Glomerular visceral epithelial cell (primary cell): ENCODE measurements around the gene SIRPA.

Experiments
- DNase-seq: peaks from one replicate; pipeline ENCODE4 v3.0.0-alpha.2; 2016; ENCODE audit errors: extremely low spot score

Gene SIRPA

DNA sequence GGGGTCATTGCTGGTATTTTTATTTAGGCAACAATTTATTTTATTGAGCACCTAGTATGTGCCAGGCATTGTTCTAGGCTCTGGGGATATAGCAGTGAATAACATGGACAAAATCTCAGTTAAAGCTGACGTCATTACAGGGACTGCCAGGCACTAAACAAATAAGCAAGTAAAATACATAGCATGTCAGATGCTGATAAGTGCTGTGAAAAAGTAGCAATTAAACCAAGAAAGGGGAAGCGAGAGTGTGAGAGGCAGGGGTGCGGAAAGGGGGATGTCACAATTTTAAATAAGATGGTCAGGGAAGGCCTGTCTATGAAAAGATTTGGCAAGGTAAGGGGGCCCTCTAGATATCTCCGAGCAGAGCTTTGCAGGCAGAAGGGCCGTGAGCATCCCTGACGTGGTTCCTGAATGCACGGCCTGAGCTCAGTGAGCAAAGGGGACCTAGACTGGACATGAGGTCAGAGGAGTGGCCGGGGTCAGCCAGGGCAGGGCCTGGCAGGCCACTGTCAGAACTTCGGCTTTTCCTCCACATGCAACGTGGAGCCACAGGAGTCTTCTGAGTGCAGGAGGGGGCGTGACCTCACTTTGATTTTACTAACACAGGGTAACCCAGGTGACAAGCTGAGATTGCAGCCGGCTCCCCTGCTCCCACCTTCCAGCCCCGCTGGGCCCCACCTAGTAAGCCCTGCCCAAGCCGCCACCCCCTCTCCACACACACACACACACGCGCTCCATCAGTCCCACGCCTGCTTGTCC lies 24.2 kb upstream of the SIRPA start:
- no peak for DNase-seq

DNA sequence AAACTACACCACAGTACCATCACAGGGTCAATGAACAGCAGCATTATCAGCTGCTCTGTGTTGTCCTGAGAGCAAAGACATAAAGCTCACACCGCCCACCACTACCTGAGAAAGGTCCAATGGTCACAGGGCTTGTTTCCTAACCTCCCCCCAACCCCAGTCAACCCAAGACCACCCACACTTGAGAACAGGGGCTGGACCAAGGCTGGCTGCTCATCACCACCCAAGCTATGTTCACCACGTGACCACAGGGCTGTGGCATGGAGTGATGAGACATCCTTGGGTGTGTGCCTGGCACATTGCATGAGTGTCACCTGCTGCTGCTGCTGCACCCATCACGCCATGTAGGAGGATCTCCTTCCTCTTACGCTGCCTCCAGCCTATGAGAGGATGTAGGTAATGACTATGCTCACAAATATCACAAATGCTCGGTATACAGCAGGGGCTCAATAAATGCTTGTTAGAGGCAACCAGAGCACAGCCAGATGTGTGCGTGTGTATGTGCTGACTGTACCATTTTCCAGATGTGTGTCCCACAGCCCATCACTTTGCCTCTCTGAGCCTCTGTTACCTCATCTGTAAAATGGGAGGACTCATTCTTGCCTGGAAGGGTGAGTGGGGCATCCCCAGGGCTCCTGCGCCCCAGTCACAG lies 23.3 kb upstream of the SIRPA start:
- DNase-seq, result peak; percentile 27

DNA sequence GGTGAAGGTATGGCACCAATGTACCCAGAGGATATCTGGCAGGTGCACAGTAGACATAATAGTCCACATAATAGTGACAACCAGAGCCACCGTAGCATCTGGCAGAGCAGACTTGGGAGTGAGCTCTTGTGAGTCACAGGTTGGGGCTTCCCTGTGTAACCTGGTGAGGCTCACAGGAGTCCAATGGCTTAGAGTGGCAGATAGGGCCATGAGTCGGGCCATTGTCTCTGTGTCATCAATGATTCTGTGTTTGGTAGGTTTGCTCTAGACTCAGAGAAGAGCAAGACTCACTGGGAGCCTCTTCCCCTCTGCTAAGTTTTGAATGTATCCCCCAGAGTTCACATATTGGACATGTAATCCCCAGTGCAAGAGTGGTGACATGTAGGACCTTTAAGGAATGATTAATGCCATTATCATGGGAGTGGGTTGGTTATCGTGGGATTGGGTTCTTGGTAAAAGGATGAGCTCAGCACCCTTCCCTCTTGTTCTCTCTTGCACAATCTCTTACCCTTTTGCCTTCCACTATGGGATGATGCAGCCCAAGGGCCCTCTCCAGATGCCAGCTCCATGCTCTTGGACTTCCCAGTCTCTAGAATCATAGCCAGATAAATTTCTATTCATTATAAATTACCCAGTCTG lies 22.6 kb upstream of the SIRPA start:
- DNase-seq, result no peak

DNA sequence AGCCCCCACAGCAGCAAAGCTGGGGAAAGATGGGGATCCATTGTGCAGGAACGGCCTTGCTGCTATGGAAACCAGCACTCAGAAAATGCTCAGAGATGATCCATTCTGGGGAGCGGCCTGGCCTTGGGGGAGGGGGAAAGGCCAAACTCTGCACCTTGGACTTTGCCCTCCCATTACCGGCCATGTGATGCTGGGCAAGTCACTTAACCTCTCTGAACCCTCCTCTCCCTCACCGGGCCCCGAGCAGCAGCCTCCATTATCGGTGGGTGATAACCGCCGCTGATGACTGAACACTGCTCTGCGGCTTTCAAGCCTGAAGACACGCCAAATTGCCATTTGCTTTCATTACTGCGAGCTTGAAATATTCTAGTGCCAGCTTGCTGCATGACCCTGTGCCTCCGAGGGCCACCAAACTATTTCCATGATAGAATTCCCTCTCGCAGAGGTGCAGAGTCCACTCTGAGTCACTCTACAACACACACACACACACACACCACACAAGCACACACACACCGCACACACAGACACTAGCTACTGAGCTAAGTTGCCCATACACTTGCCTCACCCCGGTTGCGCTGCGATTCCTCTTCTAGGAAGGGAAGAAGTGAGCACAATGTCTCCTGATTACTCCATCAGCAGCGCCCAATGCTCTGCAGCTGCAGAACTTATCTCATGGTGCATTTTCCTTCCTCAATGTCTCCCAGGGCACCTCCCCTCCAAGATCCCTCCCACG lies 20.6 kb upstream of the SIRPA start:
- peak; percentile 39 for DNase-seq

DNA sequence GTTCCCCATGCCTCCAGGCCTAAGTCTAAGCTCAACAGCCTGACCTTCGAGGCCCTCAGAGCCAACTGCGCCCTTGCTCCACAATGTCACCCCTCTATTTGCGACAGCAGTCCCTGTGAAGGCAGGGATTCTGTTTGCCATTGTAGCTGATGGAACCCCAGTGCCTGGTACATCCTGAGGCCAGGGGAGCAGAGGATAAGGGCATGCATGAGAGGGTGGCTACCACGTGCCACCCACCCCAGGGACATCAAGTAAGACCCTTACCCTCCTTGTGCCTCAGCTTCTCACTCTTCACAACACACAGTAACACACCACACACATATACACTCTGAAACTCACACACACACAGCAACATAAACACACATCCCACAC lies 20.0 kb upstream of the SIRPA start:
- DNase-seq, result no peak

DNA sequence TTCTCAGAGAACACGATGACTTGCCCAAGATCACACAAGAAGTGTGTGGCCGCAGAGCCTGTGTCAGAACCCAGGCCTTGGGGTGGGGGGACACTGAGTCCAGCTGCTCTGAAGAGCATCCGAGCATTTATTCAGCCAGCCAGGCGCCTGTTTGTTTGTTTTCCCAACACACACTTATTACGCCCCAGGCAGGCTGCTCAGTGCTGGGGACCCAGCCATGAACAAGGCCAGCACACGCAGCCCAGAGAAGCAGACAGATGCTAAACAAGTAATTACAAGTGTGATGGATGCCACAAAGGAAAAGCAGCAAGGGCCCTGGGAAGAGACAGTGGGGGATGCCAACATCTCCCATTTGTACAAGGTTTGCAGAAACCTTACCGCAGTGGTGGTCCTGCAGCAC lies 19.4 kb upstream of the SIRPA start:
- DNase-seq, result no peak

DNA sequence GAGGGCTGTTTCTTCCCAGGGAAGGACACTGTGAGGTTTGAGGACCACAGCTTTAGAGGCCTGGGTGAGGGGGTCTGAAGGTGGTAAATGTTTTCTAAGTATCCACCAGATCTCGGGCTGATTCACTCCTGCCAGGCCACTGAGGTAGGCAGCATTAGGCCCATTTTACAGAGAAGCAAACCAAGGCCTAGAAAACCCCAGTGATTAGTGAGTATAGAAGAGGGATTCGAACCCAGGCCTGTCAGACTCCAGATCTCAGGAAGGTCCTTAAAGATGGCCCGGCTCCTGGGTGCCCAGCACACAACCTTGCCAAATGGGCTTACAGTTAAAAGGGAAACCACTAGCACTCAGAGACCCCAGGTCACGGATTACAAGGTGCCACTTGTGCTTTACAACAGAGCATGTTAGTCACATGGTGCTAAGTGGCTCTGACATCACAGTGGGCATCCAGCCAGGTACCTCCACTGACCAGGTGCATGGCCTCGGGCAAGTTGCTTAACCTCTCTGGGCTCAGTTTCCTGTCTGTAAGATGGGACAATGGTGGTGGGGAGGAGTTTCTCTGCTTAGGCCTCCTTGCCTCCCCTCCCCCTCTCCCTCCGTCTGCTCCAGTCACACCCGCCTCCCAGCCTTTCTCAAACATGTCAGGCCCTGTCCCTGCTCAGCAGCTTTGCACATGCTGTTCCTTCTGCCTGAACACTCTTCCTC lies 18.8 kb upstream of the SIRPA start:
- DNase-seq, result peak; percentile 43

DNA sequence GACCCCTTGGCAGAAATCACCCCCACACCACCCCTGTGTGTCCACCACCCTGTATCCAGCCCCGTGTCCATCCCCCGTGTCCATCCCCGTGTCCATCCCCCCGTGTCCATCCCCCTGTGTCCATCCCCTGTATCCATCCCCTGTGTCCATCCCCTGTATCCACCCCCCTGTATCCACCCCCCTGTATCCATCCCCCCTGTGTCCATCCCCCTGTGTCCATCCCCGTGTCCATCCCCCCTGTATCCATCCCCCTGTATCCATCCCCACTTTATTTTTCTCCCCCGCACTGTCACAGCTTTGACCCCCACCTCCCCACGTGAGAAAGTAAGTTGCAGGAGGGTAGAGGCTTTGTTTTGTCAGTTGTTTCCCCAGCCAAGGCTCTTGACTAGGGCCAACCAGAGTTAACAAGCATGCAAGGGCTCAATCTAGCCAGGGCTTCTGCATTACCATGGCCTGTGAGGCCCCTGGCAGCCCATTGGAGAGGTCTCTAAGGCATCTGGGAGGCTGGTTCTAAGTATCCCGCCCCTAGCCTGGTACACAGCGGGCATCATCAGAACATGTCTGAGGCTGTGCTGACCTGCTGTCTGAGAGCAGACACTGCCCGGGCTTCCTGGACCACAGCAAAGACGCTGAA lies 18.1 kb upstream of the SIRPA start:
- peak; percentile 43 for DNase-seq

DNA sequence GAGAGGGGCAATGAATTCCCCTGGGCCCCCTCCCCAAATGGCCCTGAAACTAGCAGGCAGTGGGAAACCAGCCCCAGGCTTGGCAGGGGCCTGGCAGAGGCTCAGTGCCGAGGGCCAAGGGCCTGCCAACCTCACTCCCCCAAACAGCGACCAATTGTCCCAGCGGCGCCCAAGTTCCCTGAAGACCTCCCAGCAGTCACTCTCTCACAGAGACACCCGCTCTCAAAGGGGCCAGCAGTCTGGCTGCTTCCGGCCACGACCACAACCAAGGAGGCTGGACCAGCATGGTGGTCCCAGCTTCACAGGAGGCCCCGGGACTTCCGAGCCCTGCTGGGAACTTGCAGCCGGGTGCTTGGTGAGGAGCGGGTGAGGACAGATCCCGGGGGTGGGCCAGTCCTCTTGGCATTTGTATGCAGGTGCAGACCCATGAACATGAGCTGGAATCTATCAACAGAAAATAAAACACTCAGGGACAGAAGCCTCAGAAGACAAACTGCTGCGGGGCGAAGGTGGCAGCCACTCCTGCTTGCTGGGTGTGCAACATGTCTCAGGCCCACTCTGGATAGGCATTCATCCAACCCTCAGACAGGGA lies 17.5 kb upstream of the SIRPA start:
- DNase-seq, result no peak

DNA sequence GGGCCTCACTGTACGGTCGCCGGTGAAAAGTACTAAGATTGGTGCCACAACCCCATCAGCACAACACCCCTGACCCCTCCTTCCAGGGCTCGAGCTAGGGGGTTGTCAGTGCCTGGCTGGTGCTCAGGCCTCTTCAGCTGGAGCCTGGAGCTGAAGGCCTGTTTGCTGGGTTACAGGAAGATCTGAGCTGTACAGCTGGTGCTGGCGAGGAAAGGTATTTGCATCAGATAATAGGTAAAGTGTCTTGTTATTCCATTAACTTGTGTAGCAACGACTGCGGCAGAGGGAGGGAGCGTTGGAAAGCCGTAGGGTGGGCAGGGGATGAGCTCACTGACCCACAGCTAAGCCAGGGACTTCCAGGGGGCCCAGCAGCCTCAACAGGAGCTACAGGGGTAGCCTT lies 15.8 kb upstream of the SIRPA start:
- DNase-seq, result no peak

DNA sequence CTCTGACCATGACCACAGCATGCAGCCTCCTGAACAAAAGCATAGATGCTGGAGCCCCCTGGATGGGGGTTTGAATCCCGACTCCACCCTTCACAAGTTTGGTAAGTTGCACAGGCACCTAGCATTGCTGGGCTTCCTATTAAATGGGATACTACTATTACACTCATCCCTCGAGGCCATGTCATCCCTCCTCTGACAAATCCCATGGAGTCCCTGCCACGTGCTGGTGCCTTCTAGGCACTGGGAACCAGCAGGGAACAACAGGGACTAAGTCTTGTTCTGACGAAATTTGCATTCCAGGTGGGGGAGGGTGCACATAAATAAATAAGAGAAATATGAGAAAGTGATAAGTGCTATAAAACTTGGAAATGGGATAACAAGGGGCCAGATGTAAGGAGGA lies 15.3 kb upstream of the SIRPA start:
- DNase-seq, result no peak

DNA sequence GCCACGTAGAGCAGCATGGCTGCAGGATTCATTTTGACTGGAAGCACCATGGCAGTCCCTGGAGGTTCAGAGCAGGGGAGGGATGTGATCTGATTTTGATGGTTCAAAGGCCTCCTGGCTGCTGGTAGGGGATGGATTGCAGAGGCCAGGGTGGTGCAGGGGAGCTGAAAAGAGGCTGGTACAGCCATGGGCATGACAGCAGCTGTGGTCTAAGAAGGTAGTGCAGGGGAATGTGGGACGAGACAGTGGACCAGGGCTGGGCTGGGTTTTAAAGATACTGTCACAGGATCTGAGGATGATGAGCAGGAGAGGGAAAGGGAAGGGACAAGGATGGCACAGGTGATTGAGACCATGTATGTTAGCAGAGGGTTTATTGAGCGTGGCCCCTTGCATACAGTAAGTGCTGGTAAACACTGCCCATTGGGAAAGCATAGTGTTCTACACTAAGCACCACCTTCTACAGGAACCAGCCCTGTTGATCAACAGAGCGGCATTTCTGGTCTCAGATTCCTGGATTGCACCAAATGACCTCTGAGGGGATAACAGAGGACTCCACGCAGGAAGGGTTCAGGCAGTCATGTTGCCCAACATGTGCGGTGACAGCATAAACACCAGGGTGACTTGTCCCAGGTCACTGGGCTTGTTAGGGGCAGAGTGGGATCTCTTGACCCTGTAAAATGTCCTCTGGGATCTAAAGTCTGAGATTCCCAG lies 14.5 kb upstream of the SIRPA start:
- no peak for DNase-seq

DNA sequence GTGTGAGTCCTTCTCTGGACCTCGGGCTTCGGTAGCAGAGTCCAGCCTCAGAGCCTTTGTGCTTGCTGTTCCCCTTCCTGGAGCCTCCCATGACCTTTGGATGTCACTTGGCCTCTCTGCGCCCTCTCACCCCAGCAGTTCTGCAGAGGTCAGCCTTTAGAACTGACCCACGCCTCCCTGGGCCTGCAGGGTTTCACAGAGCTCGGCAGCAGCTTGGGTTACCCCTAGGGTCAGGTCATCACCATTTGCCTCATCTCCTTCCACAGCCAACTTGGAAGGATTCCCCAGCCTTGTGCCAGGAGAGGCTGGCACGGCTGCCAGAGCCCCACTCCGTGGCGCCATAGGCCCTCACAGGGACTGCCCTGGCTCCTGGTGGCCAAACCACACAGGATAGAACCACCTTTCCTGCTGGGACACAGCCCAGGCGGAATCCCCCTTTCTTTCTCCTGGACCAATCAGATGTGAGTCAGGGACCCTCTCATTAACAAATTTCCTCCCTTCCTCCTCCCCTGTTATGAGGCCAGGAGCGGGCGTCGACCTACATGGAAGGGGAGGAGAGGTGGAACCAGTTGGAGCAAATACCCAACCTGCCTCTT lies 13.9 kb upstream of the SIRPA start:
- DNase-seq, result peak; percentile 48

DNA sequence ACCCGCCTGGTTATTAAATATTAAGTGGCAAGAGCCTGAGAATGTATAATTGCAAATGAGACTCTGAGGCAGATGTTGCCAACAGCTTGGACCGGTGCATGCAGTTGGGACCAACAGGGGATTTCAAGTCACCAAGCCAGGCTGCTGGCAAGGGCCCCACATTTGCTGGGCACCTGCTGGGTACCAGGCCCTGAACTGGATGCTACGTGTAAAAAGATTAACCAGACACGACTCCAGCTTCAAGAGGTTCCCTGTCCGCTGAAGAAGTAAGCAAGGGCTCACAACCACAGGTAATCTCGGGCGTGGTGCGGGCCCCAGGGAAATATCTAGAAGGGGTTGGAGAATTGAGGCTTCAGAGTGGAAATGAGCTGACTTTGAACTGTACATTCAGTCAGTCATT lies 13.2 kb upstream of the SIRPA start:
- DNase-seq, result no peak

DNA sequence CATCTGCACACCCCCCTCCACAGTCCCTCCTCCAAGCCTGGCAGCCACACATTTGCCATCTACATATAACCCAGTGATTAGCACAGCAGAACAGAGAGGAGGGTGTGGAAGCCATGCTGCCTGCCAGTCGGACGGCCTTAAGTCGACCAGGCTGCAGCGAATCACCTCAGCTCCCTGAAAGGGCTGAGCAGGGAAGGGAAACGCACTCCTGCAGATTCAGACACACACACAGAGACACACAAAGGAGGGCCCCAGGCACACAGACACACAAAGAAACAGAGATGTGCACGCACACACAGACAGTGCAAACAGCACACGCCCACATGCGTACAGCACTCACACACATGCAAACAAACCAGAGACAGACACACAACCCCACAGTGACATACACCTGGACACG lies 11.2 kb upstream of the SIRPA start:
- DNase-seq, result no peak

DNA sequence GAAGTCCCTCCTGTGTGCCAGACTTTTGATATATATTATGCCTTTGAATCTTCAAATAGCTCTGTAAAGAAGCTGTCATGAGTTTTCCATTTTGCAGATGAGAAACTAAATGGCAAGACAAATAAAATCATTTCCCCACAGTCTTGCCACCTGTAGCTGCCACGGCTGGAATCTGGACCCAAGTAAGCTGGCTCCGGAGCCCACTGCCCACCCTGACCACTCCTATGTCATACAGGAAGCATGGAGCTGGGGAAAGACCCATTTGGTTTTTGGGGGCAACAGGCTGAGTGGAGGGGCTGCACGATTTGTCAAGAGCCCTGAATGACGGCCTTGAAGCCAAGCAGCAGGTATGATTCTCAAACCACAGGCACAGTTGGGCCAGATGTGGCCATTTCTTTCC lies 10.0 kb upstream of the SIRPA start:
- no peak for DNase-seq

DNA sequence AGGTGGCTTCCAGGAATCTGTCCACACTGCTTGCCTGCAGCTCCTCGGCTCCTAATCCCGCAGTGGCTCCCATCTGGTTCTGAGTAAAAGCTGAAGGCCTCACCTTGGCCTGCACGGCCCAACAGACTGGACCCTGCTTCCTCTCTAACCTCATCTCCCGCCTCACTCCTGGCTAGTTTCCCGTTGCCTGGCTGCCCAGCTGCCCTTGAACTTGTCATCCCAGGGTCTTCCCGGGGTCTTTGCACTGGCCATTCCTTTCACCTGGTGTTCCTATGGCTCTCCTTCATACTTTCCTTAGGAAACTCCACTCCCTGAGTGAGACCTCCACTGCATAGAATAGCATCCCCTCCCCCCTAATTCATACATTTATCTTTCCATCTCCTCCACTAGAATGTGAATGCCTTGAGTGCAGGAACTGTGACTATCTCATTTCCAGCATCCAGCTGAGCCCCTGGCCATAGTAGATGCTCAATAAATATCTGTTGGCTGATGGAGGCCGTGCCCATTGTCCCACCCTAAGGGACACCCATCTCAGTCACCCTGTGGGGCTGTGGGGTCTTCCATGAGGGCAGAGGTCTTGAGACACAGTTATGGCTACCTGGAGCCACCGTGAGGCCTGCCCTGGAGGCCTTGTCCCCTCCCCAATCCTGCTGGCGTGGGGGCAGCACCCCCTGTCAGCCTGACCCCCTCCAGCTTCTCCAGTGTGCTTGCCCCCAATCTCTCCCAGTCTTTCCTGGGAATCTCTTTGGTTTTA lies 9.1 kb upstream of the SIRPA start:
- no peak for DNase-seq

DNA sequence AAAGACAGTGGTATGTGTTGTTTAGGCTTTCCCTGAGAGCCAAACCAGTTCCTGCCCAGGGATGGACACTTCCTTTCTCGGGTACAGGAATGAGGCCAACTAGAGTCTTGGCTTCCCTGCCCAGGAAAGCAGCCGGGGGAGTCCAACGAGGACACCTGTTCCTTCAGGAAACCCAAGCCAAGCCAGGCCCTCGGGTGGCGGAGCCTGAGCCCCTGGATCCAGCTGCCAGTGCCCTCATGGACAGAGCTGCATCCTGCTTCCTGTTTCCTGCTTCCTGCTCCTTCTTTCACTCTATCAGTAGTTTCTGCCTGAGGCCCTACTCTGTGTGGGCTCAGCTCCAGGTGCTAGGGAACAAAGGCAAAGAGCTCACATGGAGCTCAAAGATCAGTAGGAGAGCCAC lies 7.9 kb upstream of the SIRPA start:
- DNase-seq, result no peak

DNA sequence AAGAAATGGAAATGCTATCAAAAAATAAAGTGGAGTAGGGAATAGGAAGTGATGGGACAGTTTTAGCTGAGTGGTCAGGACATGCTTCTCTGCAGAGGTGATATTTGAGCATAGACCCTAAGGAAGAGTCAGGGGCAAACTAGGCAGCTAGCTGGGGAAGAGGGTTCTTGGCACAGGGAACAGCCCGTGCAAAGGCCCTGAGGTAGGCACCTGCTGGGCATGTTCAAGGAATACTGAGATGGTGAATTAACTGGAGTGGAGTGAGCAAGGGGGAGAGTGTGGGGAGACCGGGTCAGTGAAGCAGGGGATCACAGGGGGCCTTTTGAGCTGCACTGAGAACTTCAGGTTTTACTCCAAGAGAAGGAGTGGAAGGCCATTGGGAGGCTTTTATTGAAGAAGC lies 7.5 kb upstream of the SIRPA start:
- no peak for DNase-seq
